Tibial nerve (tissue), 4 donors: ENCODE measurements around the gene LARP4. TPM values are rescaled to one million over a fixed set of nuclear protein-coding genes. Genes with fewer than 3 reads are reported as not detected.
A peak's percentile ranks its signal among the peaks of the same experiment; 100 is the strongest.
"Not testable (repeated sequence)": the region's sequence is repeated elsewhere in the genome, so short reads cannot be mapped to it uniquely, and the experiment has no call there.

Source experiments
- DNase-seq, 2 donors: peaks; one replicate each; pipeline ENCODE4 v3.0.0-alpha.2; 2019; ENCODE audit warnings: low spot score in 2 of 2
- H3K27ac ChIP-seq, 4 donors: fragments of 200-600 bp; sonication (generic) in 3 of 4; one replicate each; pipeline ENCODE4 v1.5.1; 2017 to 2019; ENCODE audit warnings: mild to moderate bottlenecking in 1 of 4
- H3K27me3 ChIP-seq, 2 donors: fragments of 200-600 bp; sonication (generic) in 1 of 2; one replicate each; pipeline versions ENCODE4 v1.5.1 to v1.6.0; 2017 to 2019
- H3K36me3 ChIP-seq, 3 donors: fragments of 200-600 bp; sonication (generic); one replicate each; pipeline ENCODE4 v1.5.1; 2018 to 2019
- H3K4me1 ChIP-seq, 4 donors: fragments of 200-600 bp; sonication (generic) in 3 of 4; one replicate each; pipeline ENCODE4 v1.5.1; 2017 to 2019
- H3K4me3 ChIP-seq, 4 donors: fragments of 200-600 bp; sonication (generic) in 3 of 4; one replicate each; pipeline ENCODE4 v1.5.1; 2017 to 2019; ENCODE audit warnings: mild to moderate bottlenecking in 1 of 4, moderate library complexity in 1 of 4
- H3K9me3 ChIP-seq, 4 donors: fragments of 200-600 bp; sonication (generic) in 3 of 4; one replicate each; pipeline ENCODE4 v1.5.1; 2017 to 2019
- EP300 ChIP-seq, 2 donors: sonication (generic); formaldehyde crosslinking; IDR thresholded peaks; one replicate each; pipeline ENCODE4 v1.6.1; 2017; ENCODE audit warnings: antibody characterized with exemption in 2 of 2, mild to moderate bottlenecking in 1 of 2
- POLR2A ChIP-seq, 2 donors: fragments of 450-650 bp; IDR thresholded peaks; one replicate each; pipeline ENCODE4 v1.6.1; 2017; ENCODE audit warnings: antibody characterized with exemption in 2 of 2, mild to moderate bottlenecking in 2 of 2, moderate library complexity in 2 of 2
- WGBS, 2 donors: methylation state at CpG; one replicate each; pipeline ENCODE4 v1.1.5; 2018; 5-methylcytosine and 5-hydroxymethylcytosine counted together
- total RNA-seq, 4 donors: library from RNA; depleted of rRNA; stranded (reverse); fragments of >200 nt; gene quantifications; one replicate each; pipeline ENCODE4 v1.1.0, GENCODE V29; 2016
- TF ChIP-seq, protein P1 (sequence below), 5 experiments: fragments of 200-600 bp in 3 of 5; fragments of 450-650 bp in 2 of 5; sonication (generic) in 3 of 5; IDR thresholded peaks; one replicate each; pipeline ENCODE4 v1.5.1; 2016 to 2019; ENCODE audit warnings: antibody characterized with exemption in 5 of 5, mild to moderate bottlenecking in 3 of 5, moderate library complexity in 2 of 5

The LARP4 gene
- total RNA-seq, 4 donors from 2014 or later, result 35.7 to 72.6 (median 43.4) TPM

DNA sequence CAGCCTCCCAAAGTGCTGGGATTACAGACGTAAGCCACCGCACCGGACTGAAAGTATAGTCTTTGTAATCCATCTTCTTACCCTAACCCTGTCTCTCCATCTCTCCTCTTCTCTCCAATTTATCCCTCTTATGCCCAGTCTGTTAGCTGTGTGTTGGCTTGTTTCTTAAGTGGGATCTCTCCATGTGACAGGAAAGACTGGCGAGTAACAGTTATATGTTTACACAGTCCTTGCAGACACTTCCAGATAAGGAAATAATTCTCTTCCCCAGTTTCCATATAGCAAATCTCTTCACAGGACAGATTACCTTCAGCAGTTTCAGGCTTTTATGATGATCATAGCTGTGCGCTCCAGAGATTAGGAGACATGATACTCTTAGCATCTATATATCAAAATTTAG is 88.1 kb downstream of the LARP4 start:
- TF ChIP-seq, protein P1, sequence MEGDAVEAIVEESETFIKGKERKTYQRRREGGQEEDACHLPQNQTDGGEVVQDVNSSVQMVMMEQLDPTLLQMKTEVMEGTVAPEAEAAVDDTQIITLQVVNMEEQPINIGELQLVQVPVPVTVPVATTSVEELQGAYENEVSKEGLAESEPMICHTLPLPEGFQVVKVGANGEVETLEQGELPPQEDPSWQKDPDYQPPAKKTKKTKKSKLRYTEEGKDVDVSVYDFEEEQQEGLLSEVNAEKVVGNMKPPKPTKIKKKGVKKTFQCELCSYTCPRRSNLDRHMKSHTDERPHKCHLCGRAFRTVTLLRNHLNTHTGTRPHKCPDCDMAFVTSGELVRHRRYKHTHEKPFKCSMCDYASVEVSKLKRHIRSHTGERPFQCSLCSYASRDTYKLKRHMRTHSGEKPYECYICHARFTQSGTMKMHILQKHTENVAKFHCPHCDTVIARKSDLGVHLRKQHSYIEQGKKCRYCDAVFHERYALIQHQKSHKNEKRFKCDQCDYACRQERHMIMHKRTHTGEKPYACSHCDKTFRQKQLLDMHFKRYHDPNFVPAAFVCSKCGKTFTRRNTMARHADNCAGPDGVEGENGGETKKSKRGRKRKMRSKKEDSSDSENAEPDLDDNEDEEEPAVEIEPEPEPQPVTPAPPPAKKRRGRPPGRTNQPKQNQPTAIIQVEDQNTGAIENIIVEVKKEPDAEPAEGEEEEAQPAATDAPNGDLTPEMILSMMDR (IDR thresholded peaks at IDR 0.05), result no peak
- TF ChIP-seq POLR2A (IDR thresholded peaks at IDR 0.05), result no peak
- TF ChIP-seq EP300 (IDR thresholded peaks at IDR 0.05), result no peak
- Histone ChIP-seq H3K4me3 (no peak overlapping the region), H3K4me1 (no peaks in the 10 kb centered on the region), H3K27me3 (no peaks in the 10 kb centered on the region), H3K9me3 (peaks cover 0 to 18% (median 5%) of the 10 kb centered on the region in 4 donors), H3K27ac (no peak overlapping the region), H3K36me3 (no peaks in the 10 kb centered on the region)
- 87 to 89% methylated on average over 5 of the region's 5 CpGs for WGBS, 2 donors
- DNase-seq, result no peak

DNA sequence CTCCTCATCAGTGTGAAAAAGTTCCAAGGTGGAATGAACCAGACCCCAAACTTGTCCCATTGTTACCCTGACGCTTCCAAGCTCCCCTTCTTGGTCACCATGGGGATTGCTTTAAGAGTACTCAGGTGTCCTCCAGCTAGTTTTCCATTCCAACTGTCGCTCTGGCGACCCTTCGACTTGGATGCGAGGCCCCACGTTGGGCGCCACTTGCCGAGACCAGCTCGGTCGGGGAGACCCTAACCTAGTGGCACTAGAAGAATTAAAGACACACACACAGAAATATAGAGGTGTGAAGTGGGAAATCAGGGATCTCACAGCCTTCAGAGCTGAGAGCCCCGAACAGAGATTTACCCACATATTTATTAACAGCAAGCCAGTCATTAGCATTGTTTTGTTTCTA is 97.4 kb downstream of the LARP4 start:
- not testable (repeated sequence) for DNase-seq, H3K27ac ChIP-seq, H3K4me1 ChIP-seq, H3K36me3 ChIP-seq, H3K4me3 ChIP-seq, H3K27me3 ChIP-seq
- H3K9me3 ChIP-seq, result peaks cover 0 to 32% (median 10%) of the 10 kb centered on the region in 4 donors
- 94 to 97% methylated on average over 11 of the region's 11 CpGs for WGBS, 2 donors

DNA sequence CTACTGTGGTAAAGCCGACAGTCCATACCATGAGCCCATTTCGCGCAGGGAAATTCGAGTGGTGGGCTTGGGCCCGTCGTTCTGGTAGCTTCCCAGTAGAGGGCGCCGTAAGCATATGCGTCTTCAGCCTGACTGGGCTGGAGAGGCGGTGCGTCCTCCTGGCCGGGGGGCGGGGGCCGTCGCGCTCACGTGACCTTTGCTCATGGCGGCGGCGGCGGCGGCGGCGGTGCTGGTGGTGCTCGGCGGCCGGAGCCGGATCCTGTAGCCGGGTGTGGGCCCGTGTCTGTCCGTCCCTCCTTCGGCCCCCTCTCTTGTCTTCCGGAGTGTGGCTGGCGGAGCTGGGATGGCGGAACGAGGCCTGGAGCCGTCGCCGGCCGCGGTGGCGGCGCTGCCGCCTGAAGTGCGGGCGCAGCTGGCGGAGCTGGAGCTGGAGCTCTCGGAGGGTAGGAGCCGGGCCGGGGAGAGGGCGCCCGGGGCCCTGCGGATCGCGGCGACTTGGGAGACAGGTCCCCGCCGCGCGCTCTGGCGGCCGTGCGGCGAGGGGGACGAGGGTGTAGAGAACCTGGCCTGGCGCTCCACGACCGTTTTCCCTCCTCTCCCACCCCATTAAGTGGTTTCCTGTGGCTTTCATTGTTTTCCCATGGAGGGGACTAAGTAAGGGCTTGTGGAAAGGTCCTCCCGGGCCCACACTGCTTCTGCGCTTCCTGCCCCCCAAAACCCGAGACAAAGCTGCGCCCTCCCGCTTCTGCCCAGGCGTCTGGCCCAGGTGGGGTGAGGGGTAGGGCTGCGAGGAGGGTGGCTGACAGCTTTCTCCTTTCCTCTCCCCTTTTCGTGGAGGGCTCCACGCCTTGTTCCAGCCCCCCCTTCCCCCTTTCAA is 104.4 kb downstream of the LARP4 start, which contains the start of gene DIP2B:
DIP2B (plus strand) TSS at position 188 of the 877 bp plus-strand sequence; CDS start at position 344, 156 bp downstream.
- Histone ChIP-seq H3K27ac (peak within 1 kb of the TSS; percentile 94 to 99 (median 96)), H3K4me1 (peaks cover 0 to 46% (median 37%) of the 10 kb centered on the region in 4 donors), H3K9me3 (no peaks in the 10 kb centered on the region), H3K4me3 (peak within 1 kb of the TSS; percentile 75 to 93 (median 87)), H3K27me3 (no peaks in the 10 kb centered on the region), H3K36me3 (no peaks in the 10 kb centered on the region)
- DNase-seq, result peak; percentile 89 to 95
- 1% methylated on average over 48 to 67 of the region's 77 CpGs for WGBS, 2 donors
- TF ChIP-seq EP300 (IDR thresholded peaks at IDR 0.05) (peak in 1 of 2 donors; percentile 94), POLR2A (IDR thresholded peaks at IDR 0.05) (peak; percentile 61 to 89)
- TF ChIP-seq, protein P1 (IDR thresholded peaks at IDR 0.05), result peak; percentile 91 to 99 (median 96)

DNA sequence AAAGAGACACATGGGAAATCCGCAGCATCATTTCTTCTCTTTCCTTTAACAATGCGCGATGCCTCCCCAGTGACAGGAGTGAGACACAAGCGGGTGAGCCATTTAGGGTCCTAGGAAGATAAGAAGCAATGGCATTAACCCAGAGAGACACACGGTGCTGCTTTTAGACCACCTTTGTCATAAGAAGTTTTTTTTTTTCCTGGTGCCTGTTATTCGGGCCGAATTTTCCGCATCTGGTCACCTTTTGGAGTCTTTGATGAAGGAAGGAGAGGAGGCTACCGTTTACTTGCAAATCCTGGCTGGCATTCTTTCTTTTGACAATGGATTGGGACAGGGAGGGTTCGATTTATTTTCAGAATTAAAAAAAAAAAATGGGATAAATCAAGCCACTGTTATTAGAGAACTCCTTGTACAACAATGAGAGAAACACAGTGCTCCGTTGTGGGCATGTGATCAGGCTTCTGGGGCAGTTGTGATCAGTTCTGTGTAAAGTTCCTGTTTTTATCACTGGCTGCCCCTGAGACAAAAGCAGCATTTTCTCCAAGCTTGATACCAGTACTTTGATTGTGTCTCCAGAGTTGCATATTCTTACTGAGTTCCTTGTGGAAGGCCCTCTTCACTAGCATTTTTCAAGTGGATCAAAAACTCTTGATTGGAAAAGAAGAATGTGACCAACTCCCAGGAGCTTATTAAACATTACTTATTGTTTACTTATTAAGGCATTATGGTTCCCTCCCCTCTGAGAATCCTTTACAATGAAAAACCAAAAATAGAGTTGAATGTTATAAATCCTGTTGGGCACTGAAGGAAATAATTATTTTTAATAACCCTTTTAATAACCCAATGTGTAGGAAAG is 105.2 kb downstream of the LARP4 start:
- WGBS, 2 donors, result 1 to 4% methylated on average over 11 of the region's 11 CpGs
- peak overlapping the region; percentile 75 to 93 (median 87) for H3K4me3 ChIP-seq
- H3K36me3 ChIP-seq, result no peaks in the 10 kb centered on the region
- peak; percentile 37 to 78 for TF ChIP-seq EP300 (IDR thresholded peaks at IDR 0.05)
- TF ChIP-seq, protein P1 (IDR thresholded peaks at IDR 0.05), result no peak
- TF ChIP-seq POLR2A (IDR thresholded peaks at IDR 0.05), result peak in 1 of 2 donors; percentile 28
- H3K27ac ChIP-seq, result peak overlapping the region; percentile 94 to 99 (median 96)
- H3K9me3 ChIP-seq, result no peaks in the 10 kb centered on the region
- H3K4me1 ChIP-seq, result peaks cover 0 to 53% (median 42%) of the 10 kb centered on the region in 4 donors
- no peaks in the 10 kb centered on the region for H3K27me3 ChIP-seq
- peak; percentile 31 to 54 for DNase-seq

DNA sequence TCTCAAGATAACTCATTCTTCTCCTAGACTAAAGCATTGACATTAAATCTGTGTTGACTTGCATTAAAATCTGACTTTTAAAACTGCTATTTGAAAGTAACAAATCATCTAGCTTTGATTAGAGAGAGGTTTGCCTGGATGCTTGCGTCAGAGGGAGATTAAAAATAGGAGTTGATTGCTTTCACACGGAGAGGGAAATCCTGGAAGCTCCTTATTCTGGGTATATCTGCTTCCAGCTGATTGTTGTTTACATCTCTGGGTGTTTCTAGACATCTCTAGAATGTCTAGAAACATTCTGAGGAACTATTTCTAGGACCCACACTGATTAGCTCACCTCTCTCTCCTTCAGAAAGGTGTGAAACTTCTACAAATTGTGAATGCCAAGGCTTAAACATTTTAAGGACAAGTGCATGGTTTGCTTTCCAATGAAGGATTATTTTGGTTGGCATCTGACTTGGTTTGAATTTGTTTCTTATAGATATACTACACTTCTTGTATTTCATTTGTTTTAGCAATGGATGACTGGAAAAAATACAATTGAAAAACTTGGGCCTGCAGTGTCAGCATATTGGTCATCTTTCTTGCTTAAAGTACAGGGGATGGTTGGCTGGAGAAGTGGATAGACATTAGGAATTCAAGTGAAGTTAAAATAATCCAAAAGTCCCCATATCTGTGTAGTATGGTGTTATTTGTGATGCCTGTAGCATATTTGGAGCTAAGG is 106.2 kb downstream of the LARP4 start:
- Histone ChIP-seq H3K27me3 (no peaks in the 10 kb centered on the region), H3K36me3 (no peaks in the 10 kb centered on the region), H3K9me3 (no peaks in the 10 kb centered on the region), H3K4me3 (peak overlapping the region; percentile 75 to 93 (median 87)), H3K4me1 (peaks cover 0 to 53% (median 43%) of the 10 kb centered on the region in 4 donors), H3K27ac (peak overlapping the region; percentile 94 to 99 (median 96))
- WGBS, 2 donors, result 8 to 9% methylated on average over 2 of the region's 2 CpGs
- TF ChIP-seq POLR2A (IDR thresholded peaks at IDR 0.05) (no peak), EP300 (IDR thresholded peaks at IDR 0.05) (peak in 1 of 2 donors; percentile 24)
- no peak for DNase-seq
